Common myeloid progenitor, CD34-positive (primary cell): ENCODE measurements around the gene ARL4A.
A peak's percentile ranks its signal among the peaks of the same experiment; 100 is the strongest.

Experiments used
- CTCF ChIA-PET: fragments of 350-600 bp; sonication (Branson Sonifier 250); formaldehyde crosslinking; loops from one replicate; lab custom pipeline; 2021; ENCODE audit warnings: antibody characterized with exemption; lab: Charles Lee
- POLR2A ChIA-PET: fragments of 350-600 bp; sonication (Branson Sonifier 250); formaldehyde crosslinking; loops from one replicate; lab custom pipeline; 2021; ENCODE audit warnings: antibody characterized with exemption; lab: Charles Lee
- DNase-seq, 3 donors: peaks; one replicate each; pipeline versions ENCODE4 v3.0.0 to v3.0.0-alpha.2; 2013
- H3K27ac ChIP-seq, 2 experiments: 1 replicate in 1 of 2; 2 replicates in 1 of 2; pipeline ENCODE4 v1.7.0; 2013; ENCODE audit warnings: inconsistent platforms in 2 of 2, low read length in 2 of 2, mild to moderate bottlenecking in 2 of 2, low read depth in 1 of 2, moderate library complexity in 1 of 2; ENCODE audit not compliant: severe bottlenecking in 2 of 2, insufficient read depth in 1 of 2, poor library complexity in 1 of 2
- H3K27me3 ChIP-seq, 5 experiments: replicated peaks in 2 of 5; 1 replicate in 3 of 5; 2 replicates in 2 of 5; pipeline versions ENCODE4 v1.6.1 to v1.7.0; 2013; ENCODE audit warnings: low read length in 4 of 5, mild to moderate bottlenecking in 2 of 5, moderate library complexity in 2 of 5, inconsistent platforms in 1 of 5; ENCODE audit not compliant: insufficient read depth in 5 of 5, control insufficient read depth in 4 of 5
- H3K36me3 ChIP-seq, 4 experiments: 1 replicate in 2 of 4; 2 replicates in 2 of 4; pipeline versions ENCODE4 v1.6.1 to v1.7.0; 2013; ENCODE audit warnings: low read length in 3 of 4, control low read depth in 1 of 4, mild to moderate bottlenecking in 1 of 4; ENCODE audit not compliant: control insufficient read depth in 4 of 4, insufficient read depth in 4 of 4
- H3K4me1 ChIP-seq, 4 experiments: 1 replicate in 3 of 4; 2 replicates in 1 of 4; pipeline versions ENCODE4 v1.6.1 to v1.7.1; 2013; ENCODE audit warnings: low read length in 3 of 4, mild to moderate bottlenecking in 3 of 4, control low read depth in 1 of 4, inconsistent platforms in 1 of 4, moderate library complexity in 1 of 4; ENCODE audit not compliant: control insufficient read depth in 4 of 4, insufficient read depth in 4 of 4; ENCODE audit errors: control extremely low read depth in 1 of 4
- H3K4me3 ChIP-seq, 7 experiments: 1 replicate in 4 of 7; 2 replicates in 3 of 7; pipeline versions ENCODE4 v1.5.1 to v1.7.0; 2013; ENCODE audit warnings: mild to moderate bottlenecking in 7 of 7, low read length in 6 of 7, moderate library complexity in 6 of 7, inconsistent platforms in 2 of 7, low read depth in 2 of 7, control low read depth in 1 of 7; ENCODE audit not compliant: insufficient read depth in 4 of 7, control insufficient read depth in 1 of 7; ENCODE audit errors: extremely low read depth in 1 of 7
- H3K9me3 ChIP-seq, 5 experiments: 1 replicate in 4 of 5; 2 replicates in 1 of 5; pipeline versions ENCODE4 v1.6.1 to v1.7.1; 2013; ENCODE audit warnings: low read length in 4 of 5, mild to moderate bottlenecking in 2 of 5, inconsistent platforms in 1 of 5, low read depth in 1 of 5, moderate library complexity in 1 of 5; ENCODE audit not compliant: control insufficient read depth in 4 of 5, insufficient read depth in 2 of 5; ENCODE audit errors: control extremely low read depth in 1 of 5
- WGBS: methylation state at CpG from one replicate; pipeline ENCODE4 v1.1.5; 2013; ENCODE audit not compliant: insufficient coverage; 5-methylcytosine and 5-hydroxymethylcytosine counted together

ARL4A gene

DNA sequence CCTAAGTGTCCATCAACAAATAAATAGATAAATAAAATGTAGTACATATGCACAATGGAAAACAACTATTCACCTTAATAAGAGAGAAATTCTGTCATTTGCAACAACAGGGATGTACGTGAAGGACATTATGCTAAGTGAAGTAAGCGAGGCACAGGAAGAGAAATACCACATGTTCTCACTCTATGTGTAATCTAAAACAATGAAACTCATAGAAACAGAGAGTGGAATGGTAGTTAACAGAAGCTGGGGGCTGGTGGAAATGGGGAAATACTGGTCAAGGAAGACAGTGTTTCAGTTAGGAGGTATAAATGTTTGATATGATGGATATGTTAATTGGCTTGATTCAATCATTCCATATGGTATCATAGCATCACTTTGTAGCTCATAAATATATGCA, 43.1 kb downstream of the ARL4A start:
- H3K4me3 ChIP-seq: no peak overlapping the region
- ChIA-PET POLR2A (no interaction called here), CTCF (interaction anchor here (1.1 kb wide), 1 partner anchor 11 kb away, joined by 3 read pairs; no protein-coding TSS in a partner anchor)
- peak overlapping the region in 1 of 2 experiments; percentile 67 for H3K27ac ChIP-seq
- WGBS: no CpG with 5 or more reads among the region's 2 CpGs
- H3K9me3 ChIP-seq: no peaks in the 10 kb centered on the region
- no peak for DNase-seq
- H3K36me3 ChIP-seq: no peaks in the 10 kb centered on the region
- H3K4me1 ChIP-seq: peaks cover 9 to 30% (median 12%) of the 10 kb centered on the region in 4 experiments
- H3K27me3 ChIP-seq: no peaks in the 10 kb centered on the region

DNA sequence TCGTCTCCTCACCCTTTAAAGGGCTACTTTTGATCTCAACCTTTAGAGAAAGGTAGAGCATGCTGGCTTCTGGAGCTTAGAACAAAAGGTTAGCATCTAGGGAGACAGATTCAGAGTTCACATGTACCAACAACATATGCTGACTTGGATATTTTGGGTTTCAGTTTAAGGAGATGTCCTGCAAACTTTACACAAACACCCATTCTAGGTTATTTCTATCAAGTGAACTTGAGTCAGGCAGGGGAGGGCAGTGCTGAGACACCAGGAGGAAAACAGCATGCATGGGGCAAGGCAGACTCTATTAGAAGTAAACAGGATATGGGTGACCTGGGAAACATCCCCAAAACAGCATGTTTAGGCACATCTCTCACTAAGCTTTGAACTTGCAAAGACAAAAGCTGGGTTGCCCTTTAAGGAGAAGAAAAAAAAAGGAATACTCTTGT, 43.8 kb downstream of the ARL4A start:
- ChIA-PET POLR2A (no interaction called here), CTCF (interaction anchor here (1.1 to 1.3 kb wide), 2 partner anchors 11 kb away, joined by 3 to 5 read pairs; no protein-coding TSS in a partner anchor)

DNA sequence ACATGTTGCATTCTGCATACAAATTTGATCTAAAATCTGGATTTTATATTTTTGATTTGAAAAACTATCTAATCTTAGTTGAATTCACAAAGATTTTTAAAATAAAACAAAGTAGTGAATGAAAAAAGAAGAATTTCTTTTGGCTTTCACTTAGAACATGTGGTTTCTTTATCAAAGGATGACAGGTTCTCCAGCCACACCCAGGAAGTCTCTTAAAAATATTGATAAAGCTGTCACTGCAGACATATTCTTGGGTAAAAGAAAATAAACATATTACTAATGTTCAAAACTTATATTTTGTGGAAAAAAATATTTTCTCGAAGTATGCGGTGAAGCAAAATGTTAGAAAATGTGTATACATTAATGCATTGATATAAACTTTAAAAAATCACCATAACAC, 44.3 kb downstream of the ARL4A start:
- CTCF ChIA-PET: interaction anchor here (1.1 to 1.3 kb wide), 2 partner anchors 10 to 12 kb away, joined by 3 to 5 read pairs; no protein-coding TSS in a partner anchor
- no CpG with 5 or more reads among the region's 2 CpGs for WGBS
- Histone ChIP-seq H3K9me3 (no peaks in the 10 kb centered on the region), H3K4me3 (no peak overlapping the region), H3K36me3 (no peaks in the 10 kb centered on the region), H3K4me1 (peaks cover 9 to 30% (median 12%) of the 10 kb centered on the region in 4 experiments), H3K27ac (peak overlapping the region in 1 of 2 experiments; percentile 67), H3K27me3 (no peaks in the 10 kb centered on the region)
- peak; percentile 22 to 50 (median 25) for DNase-seq
- POLR2A ChIA-PET: no interaction called here

More for the DNA sequence above, 43.8 kb downstream of the ARL4A start:
- no peaks in the 10 kb centered on the region for H3K9me3 ChIP-seq
- H3K4me3 ChIP-seq: no peak overlapping the region
- peak in 1 of 3 donors; percentile 14 for DNase-seq
- H3K36me3 ChIP-seq: no peaks in the 10 kb centered on the region
- peak overlapping the region in 1 of 2 experiments; percentile 67 for H3K27ac ChIP-seq
- 100% methylated on average over 1 of the region's 1 CpG for WGBS
- peaks cover 9 to 30% (median 12%) of the 10 kb centered on the region in 4 experiments for H3K4me1 ChIP-seq
- no peaks in the 10 kb centered on the region for H3K27me3 ChIP-seq

DNA sequence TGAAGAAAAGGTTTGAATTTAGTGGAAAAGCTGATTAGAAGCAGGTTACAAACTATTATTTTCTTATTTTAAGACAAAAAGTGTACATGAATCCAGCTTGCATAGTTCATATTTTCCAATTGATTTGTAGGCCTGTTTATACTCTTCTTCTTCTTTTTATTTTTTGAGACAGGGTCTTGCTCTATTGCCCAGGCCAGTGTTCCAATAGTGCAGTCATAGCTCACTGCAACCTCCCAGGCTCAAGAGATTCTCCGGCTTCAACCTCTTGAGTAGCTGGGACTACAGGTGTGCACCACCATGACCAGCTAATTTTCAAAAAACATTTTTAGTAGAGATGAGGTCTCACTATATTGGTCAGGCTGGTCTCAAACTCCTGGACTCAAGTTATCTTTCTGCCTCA, 45.0 kb downstream of the ARL4A start:
- H3K9me3 ChIP-seq: no peaks in the 10 kb centered on the region
- WGBS: 100% methylated on average over 1 of the region's 1 CpG
- peak overlapping the region in 1 of 2 experiments; percentile 43 for H3K27ac ChIP-seq
- no peaks in the 10 kb centered on the region for H3K27me3 ChIP-seq
- H3K4me3 ChIP-seq: no peak overlapping the region
- H3K36me3 ChIP-seq: no peaks in the 10 kb centered on the region
- DNase-seq: no peak
- CTCF ChIA-PET: interaction anchor here (1.3 kb wide), 1 partner anchor 10 kb away, joined by 5 read pairs; no protein-coding TSS in a partner anchor
- POLR2A ChIA-PET: no interaction called here
- peaks cover 9 to 30% (median 12%) of the 10 kb centered on the region in 4 experiments for H3K4me1 ChIP-seq

DNA sequence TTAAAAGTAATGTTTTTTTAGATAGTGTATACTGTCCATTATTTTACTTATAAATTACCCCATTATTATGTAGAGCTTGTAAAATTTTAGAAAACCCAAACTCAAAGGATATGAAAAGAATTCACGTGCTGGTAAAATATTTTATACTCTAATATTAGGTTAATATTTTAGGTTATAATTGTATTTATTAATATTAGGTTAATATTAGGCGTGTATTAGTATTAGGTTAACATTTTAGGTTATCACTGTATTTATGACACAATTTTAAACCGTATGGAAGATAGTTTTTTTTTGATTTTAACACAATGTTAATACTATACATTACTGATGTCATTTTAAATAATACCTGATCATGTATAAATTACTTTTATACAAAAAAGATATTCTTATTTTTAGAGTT, 48.5 kb downstream of the ARL4A start:
- WGBS: no CpG with 5 or more reads among the region's 3 CpGs
- H3K27ac ChIP-seq: no peak overlapping the region
- H3K27me3 ChIP-seq: no peaks in the 10 kb centered on the region
- no peaks in the 10 kb centered on the region for H3K36me3 ChIP-seq
- ChIA-PET CTCF (no interaction called here), POLR2A (no interaction called here)
- no peaks in the 10 kb centered on the region for H3K9me3 ChIP-seq
- H3K4me3 ChIP-seq: no peak overlapping the region
- no peak for DNase-seq
- H3K4me1 ChIP-seq: peaks cover 3 to 9% (median 5%) of the 10 kb centered on the region in 4 experiments

DNA sequence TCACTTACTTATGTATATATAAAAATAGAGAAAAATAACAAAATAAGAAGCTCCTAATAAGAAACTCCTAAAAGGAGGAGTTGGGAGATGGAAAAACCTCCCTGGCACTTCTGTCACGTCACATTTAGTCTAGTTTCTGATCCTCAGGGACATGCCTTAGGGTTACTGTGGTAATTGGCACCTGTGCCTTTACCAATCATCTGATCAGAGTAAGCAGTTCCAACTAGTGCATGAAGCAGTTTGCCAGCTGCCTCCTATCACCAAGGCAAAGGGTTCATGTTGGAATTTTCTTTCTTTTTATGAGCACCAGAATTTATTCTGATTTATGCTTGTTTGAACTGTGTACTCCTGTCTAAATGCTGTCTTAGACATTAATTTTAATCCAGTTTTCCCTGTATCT, 49.9 kb downstream of the ARL4A start:
- Histone ChIP-seq H3K4me1 (peaks cover 0 to 3% (median 0%) of the 10 kb centered on the region in 4 experiments), H3K4me3 (no peak overlapping the region), H3K27ac (no peak overlapping the region), H3K9me3 (no peaks in the 10 kb centered on the region), H3K27me3 (no peaks in the 10 kb centered on the region), H3K36me3 (no peaks in the 10 kb centered on the region)
- 100% methylated on average over 1 of the region's 1 CpG for WGBS
- ChIA-PET POLR2A (no interaction called here), CTCF (no interaction called here)
- DNase-seq: no peak

DNA sequence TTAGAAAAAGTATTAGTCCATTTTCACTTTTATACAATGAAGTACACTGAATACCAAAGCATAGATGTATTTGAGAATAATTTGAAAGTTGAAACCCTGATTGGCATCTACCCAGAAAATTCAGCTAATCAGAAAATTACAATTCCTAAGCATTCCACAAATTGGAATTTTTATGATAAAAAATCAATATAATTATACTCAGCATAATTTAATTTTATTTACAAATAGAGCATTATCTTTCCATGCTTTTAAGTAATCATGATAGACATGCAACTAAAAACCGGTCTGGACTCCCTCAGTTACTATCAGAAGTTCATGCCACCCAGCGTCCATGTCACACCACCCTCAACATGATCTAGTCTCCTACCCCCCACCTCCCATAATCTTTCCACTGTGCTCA, 50.4 kb downstream of the ARL4A start:
- DNase-seq: no peak
- Histone ChIP-seq H3K27ac (no peak overlapping the region), H3K4me1 (peaks cover 0 to 3% (median 0%) of the 10 kb centered on the region in 4 experiments), H3K4me3 (no peak overlapping the region), H3K27me3 (no peaks in the 10 kb centered on the region), H3K9me3 (no peaks in the 10 kb centered on the region), H3K36me3 (no peaks in the 10 kb centered on the region)
- ChIA-PET POLR2A (no interaction called here), CTCF (no interaction called here)
- 100% methylated on average over 2 of the region's 2 CpGs for WGBS
